Measurements from ENCODE around the gene ZSWIM7.

ZSWIM7 gene

GRCh38 chr17:15999141-15999973, at the start of gene ZSWIM7, which contains the start of gene TTC19:
Gene ZSWIM7, minus strand, starts transcription at chr17:15999704. Its CDS starts 110 bp downstream, at chr17:15999594.
Gene TTC19, plus strand, starts transcription at chr17:15999824. Its CDS starts 25 bp downstream, at chr17:15999849.
- peak within 1 kb of the TSS; percentile 64 for H3K4me3 ChIP-seq (ENCODE audit: low read depth, low read length)
- peak; percentile 97 for DNase-seq (ENCODE audit: low read depth)
- no peak for TF ChIP-seq CTCF (IDR thresholded peaks at IDR 0.05; ENCODE audit: insufficient read depth, low read depth, low read length, missing control alignments)

GRCh38 chr17:16048811-16049449, 49.4 kb upstream of the ZSWIM7 start:
- no peak for TF ChIP-seq CTCF (IDR thresholded peaks at IDR 0.05; ENCODE audit: insufficient read depth, low read depth, low read length, missing control alignments)
- DNase-seq (ENCODE audit: low read depth): no peak
- H3K4me3 ChIP-seq (ENCODE audit: low read depth, low read length): no peak overlapping the region

GRCh38 chr17:16046966-16047365, 47.5 kb upstream of the ZSWIM7 start:
- no peak for DNase-seq (ENCODE audit: low read depth)
- TF ChIP-seq CTCF (IDR thresholded peaks at IDR 0.05; ENCODE audit: insufficient read depth, low read depth, low read length, missing control alignments): no peak
- H3K4me3 ChIP-seq (ENCODE audit: low read depth, low read length): no peak overlapping the region

- no peak overlapping the region for H3K4me3 ChIP-seq (ENCODE audit: low read depth, low read length)
- TF ChIP-seq CTCF (IDR thresholded peaks at IDR 0.05; ENCODE audit: insufficient read depth, low read depth, low read length, missing control alignments): no peak
- DNase-seq (ENCODE audit: low read depth): no peak
Measured at GRCh38 chr17:16044487-16044886, 45.0 kb upstream of the ZSWIM7 start.

GRCh38 chr17:16040710-16041251, 41.3 kb upstream of the ZSWIM7 start:
- no peak overlapping the region for H3K4me3 ChIP-seq (ENCODE audit: low read depth, low read length)
- no peak for DNase-seq (ENCODE audit: low read depth)
- TF ChIP-seq CTCF (IDR thresholded peaks at IDR 0.05; ENCODE audit: insufficient read depth, low read depth, low read length, missing control alignments): no peak

GRCh38 chr17:16037636-16038035, 38.1 kb upstream of the ZSWIM7 start:
- no peak overlapping the region for H3K4me3 ChIP-seq (ENCODE audit: low read depth, low read length)
- DNase-seq (ENCODE audit: low read depth): no peak
- no peak for TF ChIP-seq CTCF (IDR thresholded peaks at IDR 0.05; ENCODE audit: insufficient read depth, low read depth, low read length, missing control alignments)

Measured in GM12865 (cell line).